Gastroesophageal sphincter (tissue), 4 donors: ENCODE data around the gene MTRR. TPM values are rescaled to one million over a fixed set of nuclear protein-coding genes. Genes with fewer than 3 reads are reported as not detected.

Experiments used
- ATAC-seq: fragments of 150-250 bp; one replicate; pipeline ENCODE4 v1.9.1; 2016; ENCODE audit warnings: mild to moderate bottlenecking, moderate library complexity
- H3K27ac ChIP-seq, 4 donors: fragments of 200-600 bp; sonication (generic) in 3 of 4; 1 replicate in 3 of 4; 2 replicates in 1 of 4; pipeline ENCODE4 v1.5.1; 2016 to 2019
- H3K27me3 ChIP-seq: fragments of 200-600 bp; sonication (generic); one replicate; pipeline ENCODE4 v1.5.1; 2019
- H3K36me3 ChIP-seq, 2 donors: fragments of 200-600 bp; sonication (generic); one replicate each; pipeline ENCODE4 v1.5.1; 2019; ENCODE audit warnings: control low read depth in 1 of 2
- H3K4me1 ChIP-seq, 3 donors: fragments of 200-600 bp; sonication (generic); 1 replicate in 2 of 3; 2 replicates in 1 of 3; pipeline ENCODE4 v1.5.1; 2016 to 2019; ENCODE audit warnings: control low read depth in 2 of 3
- H3K4me3 ChIP-seq, 2 donors: fragments of 200-600 bp; sonication (generic); one replicate each; pipeline ENCODE4 v1.5.1; 2019; ENCODE audit warnings: mild to moderate bottlenecking in 1 of 2, moderate library complexity in 1 of 2
- H3K9me3 ChIP-seq, 3 donors: fragments of 200-600 bp; sonication (generic); one replicate each; pipeline ENCODE4 v1.5.1; 2017 to 2019; ENCODE audit warnings: control low read depth in 2 of 3
- EP300 ChIP-seq: sonication (generic); formaldehyde crosslinking; IDR thresholded peaks from one replicate; pipeline ENCODE4 v1.6.1; 2017; ENCODE audit warnings: antibody characterized with exemption, mild to moderate bottlenecking
- POLR2A ChIP-seq, 2 donors: fragments of 450-650 bp; IDR thresholded peaks; one replicate each; pipeline ENCODE4 v1.6.1; 2017; ENCODE audit warnings: antibody characterized with exemption in 2 of 2, mild to moderate bottlenecking in 2 of 2, moderate library complexity in 1 of 2
- POLR2AphosphoS5 ChIP-seq: sonication (generic); formaldehyde crosslinking; IDR thresholded peaks from one replicate; pipeline ENCODE4 v1.6.1; 2017; ENCODE audit warnings: antibody characterized with exemption
- WGBS, 2 donors: methylation state at CpG; one replicate each; pipeline ENCODE4 v1.1.5; 2018; ENCODE audit warnings: low coverage in 1 of 2; 5-methylcytosine and 5-hydroxymethylcytosine counted together
- total RNA-seq, 4 donors: library from RNA; depleted of rRNA; stranded (reverse); fragments of >200 nt; gene quantifications; one replicate each; pipeline ENCODE4 v1.1.0, GENCODE V29; 2016
- TF ChIP-seq, protein P1 (sequence below), 4 experiments: fragments of 200-600 bp in 2 of 4; fragments of 450-650 bp in 2 of 4; sonication (generic) in 1 of 4; IDR thresholded peaks; one replicate each; pipeline ENCODE4 v1.5.1; 2017 to 2019; ENCODE audit warnings: antibody characterized with exemption in 4 of 4, mild to moderate bottlenecking in 2 of 4, moderate library complexity in 2 of 4

The MTRR gene
- total RNA-seq, 4 donors from 2014 or later = 29.3 to 44.0 (median 35.5) TPM

DNA sequence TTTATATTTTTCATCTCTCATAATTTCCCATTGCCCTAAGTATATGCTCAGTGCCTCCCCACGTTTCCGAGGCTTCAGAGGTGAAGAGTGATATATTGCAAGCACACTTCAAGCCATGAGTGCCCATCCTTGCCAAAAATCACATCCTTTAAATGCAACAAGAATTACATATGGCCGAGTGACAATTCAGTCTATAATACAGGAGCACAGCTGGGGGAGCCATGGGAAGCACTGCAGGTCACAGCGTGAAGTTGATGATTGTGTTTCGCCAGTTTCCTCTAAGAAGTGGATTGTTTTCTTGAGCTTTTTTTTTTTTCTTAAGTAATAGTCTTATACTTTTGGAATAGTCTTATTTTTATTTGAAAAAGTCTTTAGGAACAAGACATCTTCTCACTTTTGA is 61.1 kb downstream of the MTRR start:
- 40 to 54% methylated on average over 1 to 5 of the region's 5 CpGs for WGBS, 2 donors
- H3K27ac ChIP-seq = no peak overlapping the region
- no peaks in the 10 kb centered on the region for H3K4me1 ChIP-seq
- TF ChIP-seq, protein P1, sequence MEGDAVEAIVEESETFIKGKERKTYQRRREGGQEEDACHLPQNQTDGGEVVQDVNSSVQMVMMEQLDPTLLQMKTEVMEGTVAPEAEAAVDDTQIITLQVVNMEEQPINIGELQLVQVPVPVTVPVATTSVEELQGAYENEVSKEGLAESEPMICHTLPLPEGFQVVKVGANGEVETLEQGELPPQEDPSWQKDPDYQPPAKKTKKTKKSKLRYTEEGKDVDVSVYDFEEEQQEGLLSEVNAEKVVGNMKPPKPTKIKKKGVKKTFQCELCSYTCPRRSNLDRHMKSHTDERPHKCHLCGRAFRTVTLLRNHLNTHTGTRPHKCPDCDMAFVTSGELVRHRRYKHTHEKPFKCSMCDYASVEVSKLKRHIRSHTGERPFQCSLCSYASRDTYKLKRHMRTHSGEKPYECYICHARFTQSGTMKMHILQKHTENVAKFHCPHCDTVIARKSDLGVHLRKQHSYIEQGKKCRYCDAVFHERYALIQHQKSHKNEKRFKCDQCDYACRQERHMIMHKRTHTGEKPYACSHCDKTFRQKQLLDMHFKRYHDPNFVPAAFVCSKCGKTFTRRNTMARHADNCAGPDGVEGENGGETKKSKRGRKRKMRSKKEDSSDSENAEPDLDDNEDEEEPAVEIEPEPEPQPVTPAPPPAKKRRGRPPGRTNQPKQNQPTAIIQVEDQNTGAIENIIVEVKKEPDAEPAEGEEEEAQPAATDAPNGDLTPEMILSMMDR (IDR thresholded peaks at IDR 0.05) = no peak
- no peak for TF ChIP-seq POLR2AphosphoS5
- no peak for TF ChIP-seq POLR2A (IDR thresholded peaks at IDR 0.05)
- no peak for TF ChIP-seq EP300
- ATAC-seq = no peak
- peaks cover 30% of the 10 kb centered on the region for H3K27me3 ChIP-seq
- H3K36me3 ChIP-seq = no peaks in the 10 kb centered on the region
- H3K9me3 ChIP-seq = peaks cover 0 to 7% (median 0%) of the 10 kb centered on the region in 3 donors
- no peak overlapping the region for H3K4me3 ChIP-seq

DNA sequence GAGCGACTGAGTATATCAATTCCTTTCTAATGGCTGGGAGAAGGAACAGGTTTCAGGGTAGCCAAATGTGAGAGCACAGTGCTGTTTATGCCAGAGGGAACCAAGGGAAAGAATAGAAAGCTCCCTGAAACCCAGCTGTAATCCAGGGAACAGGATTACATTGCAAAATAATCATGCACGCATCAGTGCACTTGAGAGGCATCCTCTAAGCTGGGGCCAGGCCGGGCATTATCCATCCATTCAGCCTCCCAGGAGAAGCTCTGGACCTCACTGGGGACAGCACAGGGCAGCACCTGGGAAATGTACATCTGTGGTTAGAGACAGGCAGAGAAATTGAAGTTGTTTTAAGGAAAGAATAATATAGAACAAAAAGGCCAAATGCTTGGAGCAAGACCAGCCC is 72.7 kb downstream of the MTRR start:
- Histone ChIP-seq H3K9me3 (no peaks in the 10 kb centered on the region), H3K4me3 (no peak overlapping the region), H3K4me1 (no peaks in the 10 kb centered on the region), H3K27ac (no peak overlapping the region), H3K36me3 (no peaks in the 10 kb centered on the region), H3K27me3 (peaks cover 14% of the 10 kb centered on the region)
- no peak for ATAC-seq
- TF ChIP-seq EP300 (no peak), POLR2AphosphoS5 (no peak), POLR2A (IDR thresholded peaks at IDR 0.05) (no peak)
- TF ChIP-seq, protein P1 (IDR thresholded peaks at IDR 0.05) = no peak
- 62% methylated on average over 3 of the region's 3 CpGs; no CpG with 5 or more reads in 1 of the 2 donors for WGBS, 2 donors

- no peaks in the 10 kb centered on the region for H3K36me3 ChIP-seq
- no peak for ATAC-seq
- H3K9me3 ChIP-seq = no peaks in the 10 kb centered on the region
- WGBS, 2 donors = 84 to 92% methylated on average over 4 of the region's 4 CpGs
- no peaks in the 10 kb centered on the region for H3K27me3 ChIP-seq
- no peak overlapping the region for H3K4me3 ChIP-seq
- no peak overlapping the region for H3K27ac ChIP-seq
- TF ChIP-seq EP300 (no peak), POLR2A (IDR thresholded peaks at IDR 0.05) (no peak), POLR2AphosphoS5 (no peak)
- TF ChIP-seq, protein P1 (IDR thresholded peaks at IDR 0.05) = no peak
- H3K4me1 ChIP-seq = no peaks in the 10 kb centered on the region
Observed at GRCh38 chr5:7947301-7947700, 78.4 kb downstream of the MTRR start.

Other genes starting within 250 kb of the MTRR start
- under 1 TPM in 1 of 4 donors, not detected in 3; 0.54 TPM for gene CFAP90, start 18.0 kb upstream of the MTRR start, total RNA-seq
- gene FASTKD3, start 117 bp upstream of the MTRR start, total RNA-seq = 10 to 100 TPM in 2 of 4 donors, 1 to 10 TPM in 2; 4.6 to 14.4 (median 10.1) TPM